Neural crest cell (in vitro differentiated cells): Measurements from ENCODE around the gene COL15A1. TPM values are rescaled to one million over a fixed set of nuclear protein-coding genes. Genes with fewer than 3 reads are reported as not detected.

ENCODE experiments used
- DNase-seq: peaks from one replicate; pipeline ENCODE4 v3.0.0; 2021; ENCODE audit warnings: low read depth, mixed read lengths, low spot score
- H3K27ac Mint-ChIP-seq: one replicate; pipeline ENCODE4 v1.8.0; 2021; ENCODE audit warnings: mild to moderate bottlenecking, mixed read lengths; ENCODE audit not compliant: unreplicated experiment
- H3K27me3 Mint-ChIP-seq: 2 replicates; pipeline ENCODE4 v1.8.0; 2021; ENCODE audit warnings: low read depth, mild to moderate bottlenecking, mixed read lengths
- H3K36me3 Mint-ChIP-seq: 2 replicates; pipeline ENCODE4 v1.8.0; 2021; ENCODE audit warnings: low read depth, mild to moderate bottlenecking, mixed read lengths
- H3K4me1 Mint-ChIP-seq: 2 replicates; pipeline ENCODE4 v1.8.0; 2021; ENCODE audit warnings: mixed read lengths
- H3K4me3 Mint-ChIP-seq: one replicate; pipeline ENCODE4 v1.8.0; 2021; ENCODE audit warnings: mild to moderate bottlenecking, mixed read lengths
- H3K9me3 Mint-ChIP-seq: 2 replicates; pipeline ENCODE4 v1.8.0; 2021; ENCODE audit warnings: mixed read lengths
- CTCF ChIP-seq: fragments of 200-600 bp; sonication (generic); conservative IDR thresholded peaks from 2 replicates; pipeline ENCODE4 v1.5.0; 2021; ENCODE audit warnings: antibody characterized with exemption, mild to moderate bottlenecking
- total RNA-seq: library from RNA; stranded (reverse); gene quantifications from 2 replicates; pipeline ENCODE4 v1.2.1, GENCODE V29; 2021

COL15A1 gene
- total RNA-seq, 1 donor from 2014 or later: 0.33 TPM

- H3K36me3 Mint-ChIP-seq: no peaks in the 10 kb centered on the region
- H3K9me3 Mint-ChIP-seq: peaks cover 5% of the 10 kb centered on the region
- DNase-seq: no peak
- peaks cover 6% of the 10 kb centered on the region for H3K4me1 Mint-ChIP-seq
- H3K4me3 Mint-ChIP-seq: no peak overlapping the region
- no peak overlapping the region for H3K27ac Mint-ChIP-seq
- H3K27me3 Mint-ChIP-seq: peaks cover 25% of the 10 kb centered on the region
- TF ChIP-seq CTCF: no peak
Observed at GRCh38 chr9:98954244-98954610, 10.5 kb downstream of the COL15A1 start.

- no peak for DNase-seq
- H3K4me1 Mint-ChIP-seq: peaks cover 6% of the 10 kb centered on the region
- no peaks in the 10 kb centered on the region for H3K36me3 Mint-ChIP-seq
- no peak for TF ChIP-seq CTCF
- peaks cover 17% of the 10 kb centered on the region for H3K27me3 Mint-ChIP-seq
- peaks cover 5% of the 10 kb centered on the region for H3K9me3 Mint-ChIP-seq
- H3K27ac Mint-ChIP-seq: peak overlapping the region; percentile 73
- H3K4me3 Mint-ChIP-seq: no peak overlapping the region
Observed at GRCh38 chr9:98955259-98955658, 11.6 kb downstream of the COL15A1 start.

DNA sequence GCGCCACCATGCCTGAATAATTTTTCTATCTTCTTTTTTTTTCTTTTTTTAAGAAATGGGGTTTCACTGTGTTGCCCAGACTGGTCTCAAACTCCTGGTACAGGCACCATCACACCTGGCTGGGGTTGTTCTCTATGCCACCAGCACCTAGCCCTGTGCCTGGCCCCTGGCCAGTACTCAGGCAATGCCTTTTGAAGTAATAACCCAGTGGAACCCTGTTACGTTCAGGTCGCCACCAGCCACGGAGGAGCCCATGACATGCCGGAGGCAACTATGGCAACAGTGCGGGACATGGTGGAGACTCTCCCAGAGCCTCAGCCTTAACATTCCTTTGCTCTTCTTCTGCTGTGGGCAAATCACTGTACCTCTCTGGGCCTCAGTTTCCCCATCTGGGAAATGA, 14.1 kb downstream of the COL15A1 start:
- H3K27ac Mint-ChIP-seq: no peak overlapping the region
- H3K27me3 Mint-ChIP-seq: no peaks in the 10 kb centered on the region
- no peak overlapping the region for H3K4me3 Mint-ChIP-seq
- DNase-seq: no peak
- no peaks in the 10 kb centered on the region for H3K36me3 Mint-ChIP-seq
- TF ChIP-seq CTCF: no peak
- peaks cover 10% of the 10 kb centered on the region for H3K4me1 Mint-ChIP-seq
- peaks cover 4% of the 10 kb centered on the region for H3K9me3 Mint-ChIP-seq

DNA sequence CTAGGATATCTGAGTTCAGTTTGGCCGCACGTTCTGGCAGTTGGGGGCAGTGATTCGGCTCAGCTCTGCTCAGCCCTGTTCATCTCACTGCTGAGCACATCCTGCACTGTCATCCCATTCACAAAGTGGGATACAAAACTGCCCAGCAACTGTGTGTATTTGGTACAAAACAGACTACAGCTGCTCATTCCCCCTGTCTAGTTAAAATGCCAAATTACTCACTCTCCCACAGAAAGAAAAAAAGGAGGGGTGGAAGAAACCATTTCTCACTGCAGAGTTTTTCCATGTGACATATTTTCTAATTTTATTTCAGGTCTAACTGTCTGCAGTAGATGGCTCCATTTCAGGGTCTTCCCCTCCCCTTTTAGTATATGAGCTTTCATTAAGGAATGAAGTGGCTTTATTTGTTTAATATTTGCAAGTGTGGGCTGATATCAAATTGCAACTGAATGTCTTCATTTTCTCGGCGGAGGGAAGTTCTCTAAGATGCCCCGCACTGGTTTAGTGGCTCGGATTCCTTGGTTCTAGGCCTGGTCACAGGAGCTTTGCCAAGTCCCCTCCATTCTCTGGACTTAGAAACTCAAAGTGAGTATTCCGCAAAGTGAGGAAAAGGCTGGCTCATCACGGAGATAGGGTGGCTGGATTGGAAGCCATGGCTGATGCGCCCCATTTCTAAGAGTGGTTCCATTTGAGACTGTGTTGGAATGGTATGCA, 14.7 kb downstream of the COL15A1 start:
- H3K36me3 Mint-ChIP-seq: no peaks in the 10 kb centered on the region
- TF ChIP-seq CTCF: no peak
- no peaks in the 10 kb centered on the region for H3K27me3 Mint-ChIP-seq
- H3K9me3 Mint-ChIP-seq: peaks cover 2% of the 10 kb centered on the region
- no peak for DNase-seq
- no peak overlapping the region for H3K4me3 Mint-ChIP-seq
- H3K27ac Mint-ChIP-seq: no peak overlapping the region
- H3K4me1 Mint-ChIP-seq: peaks cover 10% of the 10 kb centered on the region

DNA sequence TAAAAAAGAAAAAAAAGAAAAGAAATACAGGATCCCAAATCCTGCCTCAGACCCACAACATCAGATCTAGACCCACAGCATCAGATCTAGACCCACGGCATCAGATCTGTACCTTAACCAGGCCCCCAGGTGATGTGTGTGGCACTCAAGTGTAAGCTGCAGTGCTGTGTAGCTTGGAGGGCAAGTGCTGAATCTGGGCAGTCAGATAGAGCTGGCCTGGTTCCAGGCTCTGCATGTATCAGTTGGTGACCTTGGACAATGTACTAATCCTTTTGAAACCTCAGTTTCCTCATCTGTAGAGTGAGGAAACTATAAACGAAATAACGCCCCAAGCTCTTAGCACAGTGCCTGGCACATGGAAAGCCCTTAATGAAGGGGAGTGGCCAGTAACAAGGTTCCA, 16.7 kb downstream of the COL15A1 start:
- H3K9me3 Mint-ChIP-seq: peaks cover 2% of the 10 kb centered on the region
- H3K4me3 Mint-ChIP-seq: no peak overlapping the region
- no peak for TF ChIP-seq CTCF
- no peaks in the 10 kb centered on the region for H3K27me3 Mint-ChIP-seq
- H3K36me3 Mint-ChIP-seq: no peaks in the 10 kb centered on the region
- no peak for DNase-seq
- H3K27ac Mint-ChIP-seq: no peak overlapping the region
- H3K4me1 Mint-ChIP-seq: peaks cover 6% of the 10 kb centered on the region
